Ureter (tissue), 1 donor: ENCODE results near the gene ATG12. TPM values are rescaled to one million over a fixed set of nuclear protein-coding genes. Genes with fewer than 3 reads are reported as not detected.

Source experiments
- DNase-seq: peaks from one replicate; pipeline ENCODE4 v3.0.0-alpha.2; 2020; ENCODE audit warnings: low spot score
- total RNA-seq: library from RNA; stranded (reverse); gene quantifications from one replicate; pipeline ENCODE4 v1.2.4, GENCODE V29; 2023
- donor health status: DM: yes; HTN: yes; CAD: no.

The ATG12 gene
- total RNA-seq, 1 donor from 2014 or later = 35.4 TPM

- no peak for DNase-seq
These were observed 33.7 kb downstream of the ATG12 start for GRCh38 chr5:115807654-115808052.

GRCh38 chr5:115806986-115807653, 34.2 kb downstream of the ATG12 start:
- no peak for DNase-seq

- DNase-seq = no peak
These were observed 39.4 kb downstream of the ATG12 start for GRCh38 chr5:115801984-115802383.

- no peak for DNase-seq
These were observed 40.2 kb downstream of the ATG12 start for GRCh38 chr5:115801152-115801551.

GRCh38 chr5:115800108-115800507, 41.3 kb downstream of the ATG12 start:
- no peak for DNase-seq

GRCh38 chr5:115798252-115798651, 43.1 kb downstream of the ATG12 start:
- no peak for DNase-seq

GRCh38 chr5:115796656-115797055, 44.7 kb downstream of the ATG12 start:
- no peak for DNase-seq

GRCh38 chr5:115795700-115796099, 45.7 kb downstream of the ATG12 start:
- DNase-seq = no peak

GRCh38 chr5:115788440-115788839, 52.9 kb downstream of the ATG12 start:
- no peak for DNase-seq

- DNase-seq = no peak
These were observed 53.9 kb downstream of the ATG12 start for GRCh38 chr5:115787426-115787825.

GRCh38 chr5:115785381-115786065, 55.8 kb downstream of the ATG12 start:
- no peak for DNase-seq

- DNase-seq = no peak
These were observed 62.9 kb downstream of the ATG12 start for GRCh38 chr5:115778417-115778816.

Other genes with a start within 250 kb of the ATG12 start
- gene TICAM2, start 239.1 kb downstream of the ATG12 start, total RNA-seq = 2.8 TPM
- gene TMED7, start 215.5 kb downstream of the ATG12 start, total RNA-seq = 88.8 TPM
- gene CDO1, start 24.9 kb downstream of the ATG12 start, total RNA-seq = 3.5 TPM
- gene AP3S1, start 370 bp upstream of the ATG12 start, total RNA-seq = 59.0 TPM
- 0.49 TPM for gene LVRN, start 120.9 kb upstream of the ATG12 start, total RNA-seq
- not detected for gene ARL14EPL, start 190.9 kb upstream of the ATG12 start, total RNA-seq
- gene COMMD10, start 243.5 kb upstream of the ATG12 start, total RNA-seq = 51.9 TPM